GM23248 (cell line): Measurements from ENCODE around the gene ITGA11.

Source experiments
- EZH2 ChIP-seq: fragments of 200-600 bp; sonication (generic); IDR thresholded peaks from 2 replicates; pipeline ENCODE4 v1.6.1; 2018; ENCODE audit warnings: antibody characterized with exemption, mild to moderate bottlenecking; ENCODE audit not compliant: insufficient read depth, poor library complexity, severe bottlenecking
- EZH2phosphoT487 ChIP-seq: fragments of 200-600 bp; sonication (generic); IDR thresholded peaks from 2 replicates; pipeline ENCODE4 v1.6.1; 2018; ENCODE audit warnings: antibody characterized with exemption, moderate library complexity, mild to moderate bottlenecking, low read depth; ENCODE audit not compliant: insufficient read depth

GRCh38 chr15:68302729-68303128 is 129.2 kb downstream of the ITGA11 start:
- TF ChIP-seq EZH2: no peak
- no peak for TF ChIP-seq EZH2phosphoT487
